Stomach (tissue), 9 donors: ENCODE measurements around the gene GIMAP7. TPM values are rescaled to one million over a fixed set of nuclear protein-coding genes. Genes with fewer than 3 reads are reported as not detected.
A peak's percentile ranks its signal among the peaks of the same experiment; 100 is the strongest.
"Not testable (repeated sequence)": the region's sequence is repeated elsewhere in the genome, so short reads cannot be mapped to it uniquely, and the experiment has no call there.

Experiments
- DNase-seq, 2 donors: peaks; one replicate each; pipeline versions ENCODE4 v3.0.0 to v3.0.0-alpha.2; 2013 to 2019
- H3K27ac ChIP-seq, 5 donors: fragments of 200-600 bp in 4 of 5; sonication (generic) in 4 of 5; one replicate each; pipeline ENCODE4 v1.5.1; 2013 to 2019; ENCODE audit warnings: mild to moderate bottlenecking in 1 of 5, moderate library complexity in 1 of 5
- H3K27me3 ChIP-seq, 3 donors: fragments of 200-600 bp; sonication (generic); one replicate each; pipeline ENCODE4 v1.5.1; 2017 to 2019; ENCODE audit warnings: mixed run types in 1 of 3
- H3K36me3 ChIP-seq, 4 donors: fragments of 200-600 bp; sonication (generic); 1 replicate in 3 of 4; 2 replicates in 1 of 4; pipeline ENCODE4 v1.5.1; 2016 to 2019
- H3K4me1 ChIP-seq, 4 donors: fragments of 200-600 bp; sonication (generic); one replicate each; pipeline ENCODE4 v1.5.1; 2016 to 2019
- H3K4me3 ChIP-seq, 4 donors: fragments of 200-600 bp; sonication (generic) in 3 of 4; one replicate each; pipeline ENCODE4 v1.5.1; 2016 to 2019; ENCODE audit warnings: mild to moderate bottlenecking in 1 of 4
- H3K9me3 ChIP-seq, 4 donors: fragments of 200-600 bp; sonication (generic); one replicate each; pipeline ENCODE4 v1.5.1; 2016 to 2019
- CTCF ChIP-seq, 7 experiments: fragments of 450-650 bp in 4 of 7; fragments of 200-600 bp in 3 of 7; sonication (generic) in 3 of 7; IDR thresholded peaks; one replicate each; pipeline ENCODE4 v1.5.1; 2016 to 2019; ENCODE audit warnings: antibody characterized with exemption in 7 of 7, control low read depth in 2 of 7, mild to moderate bottlenecking in 1 of 7
- EP300 ChIP-seq: sonication (generic); formaldehyde crosslinking; IDR thresholded peaks from one replicate; pipeline ENCODE4 v1.6.1; 2017; ENCODE audit warnings: antibody characterized with exemption
- POLR2A ChIP-seq, 4 donors: fragments of 450-650 bp; IDR thresholded peaks; one replicate each; pipeline ENCODE4 v1.6.1; 2016; ENCODE audit warnings: antibody characterized with exemption in 4 of 4, control low read depth in 2 of 4, mild to moderate bottlenecking in 1 of 4, moderate library complexity in 1 of 4
- POLR2AphosphoS5 ChIP-seq, 3 donors: sonication (generic); formaldehyde crosslinking; IDR thresholded peaks; one replicate each; pipeline ENCODE4 v1.6.1; 2016; ENCODE audit warnings: antibody characterized with exemption in 3 of 3
- WGBS, 5 donors: extraction: QIAGEN DNeasy Blood & Tissue Kit in 3 of 5; methylation state at CpG; one replicate each; pipeline versions ENCODE4 v1.1.5 to v1.1.7; 2013 to 2018; 5-methylcytosine and 5-hydroxymethylcytosine counted together
- intact Hi-C: fragments of 100-400 bp; cut with DNase I; formaldehyde crosslinking; loops from one replicate; pipeline ENCODE4 v1.15.1; 2023; ENCODE audit warnings: low total_unique reads
- polyA plus RNA-seq, 3 donors: library from polyadenylated mRNA; stranded (reverse); fragments of 200-250 nt; gene quantifications; one replicate each; pipeline ENCODE4 v1.2.3, GENCODE V29; 2013
- total RNA-seq, 5 donors: library from RNA; depleted of rRNA; stranded (reverse); fragments of >200 nt; gene quantifications; one replicate each; pipeline versions ENCODE4 v1.1.0 to v1.2.3, GENCODE V29; 2014 to 2016
- donor health status: healthy with polysubstance abuse.
- donor health status: Bipolar disorder and iron deficiency.
- donor health status: healthy.

Gene GIMAP7
- total and polyA plus RNA-seq, 8 donors: 1.2 to 15.9 (median 11.7) TPM; not detected in 1

DNA sequence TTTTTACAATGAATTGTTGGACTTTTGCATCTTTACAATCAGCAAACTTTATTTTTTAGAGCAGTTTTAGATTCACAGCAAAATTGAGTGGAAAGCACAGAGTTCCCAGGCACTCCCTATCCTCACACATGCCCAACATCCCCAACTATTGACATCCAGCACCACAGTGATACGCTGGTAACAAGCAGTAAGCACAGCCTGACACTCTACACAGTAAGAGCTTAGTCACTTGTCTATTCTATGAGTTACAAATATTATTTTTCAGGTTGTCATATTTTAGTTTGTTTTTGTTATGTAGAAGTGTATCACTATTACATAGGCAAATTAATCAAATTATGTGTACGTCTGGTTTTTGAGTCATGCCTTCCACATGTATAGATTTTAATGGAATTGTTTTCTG, 27.0 kb upstream of the GIMAP7 start:
- DNase-seq: no peak
- WGBS, 5 donors: 57 to 81% (median 80%) methylated on average over 2 of the region's 2 CpGs
- Histone ChIP-seq H3K27me3 (no peaks in the 10 kb centered on the region), H3K27ac (no peak overlapping the region), H3K4me3 (no peak overlapping the region), H3K36me3 (no peaks in the 10 kb centered on the region), H3K9me3 (peaks cover 0 to 5% (median 2%) of the 10 kb centered on the region in 4 donors), H3K4me1 (no peaks in the 10 kb centered on the region)
- intact Hi-C loops: no loop called here
- TF ChIP-seq POLR2AphosphoS5 (IDR thresholded peaks at IDR 0.05) (no peak), EP300 (no peak), CTCF (IDR thresholded peaks at IDR 0.05) (no peak), POLR2A (IDR thresholded peaks at IDR 0.05) (no peak)

GRCh38 chr7:150489782-150490181, 24.9 kb upstream of the GIMAP7 start:
- H3K4me3 ChIP-seq: no peak overlapping the region
- no peak for DNase-seq
- peaks cover 0 to 5% (median 2%) of the 10 kb centered on the region in 4 donors for H3K9me3 ChIP-seq
- no peaks in the 10 kb centered on the region for H3K4me1 ChIP-seq
- TF ChIP-seq POLR2A (IDR thresholded peaks at IDR 0.05) (no peak), POLR2AphosphoS5 (IDR thresholded peaks at IDR 0.05) (no peak), EP300 (no peak), CTCF (IDR thresholded peaks at IDR 0.05) (no peak)
- H3K36me3 ChIP-seq: no peaks in the 10 kb centered on the region
- intact Hi-C loops: no loop called here
- no peak overlapping the region for H3K27ac ChIP-seq
- WGBS, 5 donors: 89 to 95% (median 93%) methylated on average over 1 of the region's 1 CpG
- H3K27me3 ChIP-seq: no peaks in the 10 kb centered on the region

DNA sequence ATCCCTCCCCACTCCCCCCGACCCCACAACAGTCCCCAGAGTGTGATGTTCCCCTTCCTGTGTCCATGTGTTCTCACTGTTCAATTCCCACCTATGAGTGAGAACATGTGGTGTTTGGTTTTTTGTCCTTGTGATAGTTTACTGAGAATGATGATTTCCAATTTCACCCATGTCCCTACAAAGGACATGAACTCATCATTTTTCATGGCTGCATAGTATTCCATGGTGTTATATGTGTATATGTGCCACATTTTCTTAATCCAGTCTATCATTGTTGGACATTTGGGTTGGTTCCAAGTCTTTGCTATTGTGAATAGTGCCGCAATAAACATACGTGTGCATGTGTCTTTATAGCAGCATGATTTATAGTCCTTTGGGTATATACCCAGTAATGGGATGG, 21.2 kb upstream of the GIMAP7 start:
- intact Hi-C loops, H3K27me3 ChIP-seq, H3K9me3 ChIP-seq, H3K36me3 ChIP-seq, H3K27ac ChIP-seq, H3K4me1 ChIP-seq, DNase-seq, H3K4me3 ChIP-seq: not testable (repeated sequence)
- 20 to 79% (median 27%) methylated on average over 1 to 3 of the region's 3 CpGs for WGBS, 5 donors

DNA sequence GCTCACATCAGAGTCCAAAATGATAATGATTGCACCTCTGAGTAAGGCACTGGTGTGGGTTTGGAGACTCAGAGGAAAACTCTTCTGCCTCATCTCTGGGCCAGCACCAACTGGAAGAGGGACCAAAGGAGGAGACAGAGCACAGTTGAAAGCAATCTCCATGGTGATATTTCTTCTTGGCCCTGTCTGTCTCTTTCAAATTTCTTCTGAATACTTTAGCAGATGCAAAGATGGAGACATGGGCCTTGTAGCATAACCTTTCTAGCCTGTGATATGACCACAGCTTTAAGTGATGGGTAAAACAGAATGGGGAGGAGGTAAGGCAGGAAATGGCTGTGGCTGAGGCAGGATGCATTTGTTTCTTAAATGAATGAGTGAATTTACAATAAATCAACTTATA, 12.2 kb upstream of the GIMAP7 start:
- no peak overlapping the region for H3K4me3 ChIP-seq
- no peaks in the 10 kb centered on the region for H3K4me1 ChIP-seq
- TF ChIP-seq EP300 (no peak), POLR2A (IDR thresholded peaks at IDR 0.05) (no peak)
- no peaks in the 10 kb centered on the region for H3K36me3 ChIP-seq
- H3K9me3 ChIP-seq: no peaks in the 10 kb centered on the region
- H3K27ac ChIP-seq: peak overlapping the region in 1 of 5 donors; percentile 53
- H3K27me3 ChIP-seq: no peaks in the 10 kb centered on the region
- intact Hi-C loops: no loop called here
- DNase-seq: peak in 1 of 2 donors; percentile 42

DNA sequence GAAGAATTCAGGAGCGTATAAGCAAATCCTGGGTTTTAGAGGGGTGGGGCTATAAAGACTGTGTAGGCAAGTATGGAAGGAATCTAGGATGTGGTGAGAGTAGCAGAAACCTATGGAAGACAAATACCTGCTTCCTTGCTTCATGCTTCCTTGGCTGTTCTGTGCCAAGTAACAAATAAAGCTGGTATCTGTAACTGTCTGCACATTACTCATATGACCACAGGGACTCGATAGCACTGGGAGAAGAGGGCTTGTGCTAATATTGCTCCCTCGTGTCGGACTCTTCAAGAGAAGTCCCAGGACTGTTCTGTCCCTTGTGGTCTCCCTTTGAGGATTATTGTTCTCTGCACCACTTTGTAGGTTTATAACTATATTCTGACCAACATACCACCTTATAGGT, 11.5 kb upstream of the GIMAP7 start:
- H3K27ac ChIP-seq: peak overlapping the region in 1 of 5 donors; percentile 53
- no peaks in the 10 kb centered on the region for H3K4me1 ChIP-seq
- DNase-seq: no peak
- H3K4me3 ChIP-seq: no peak overlapping the region
- no peaks in the 10 kb centered on the region for H3K9me3 ChIP-seq
- intact Hi-C loops: no loop called here
- H3K27me3 ChIP-seq: no peaks in the 10 kb centered on the region
- WGBS, 5 donors: 73 to 81% (median 77%) methylated on average over 4 of the region's 4 CpGs
- no peak for TF ChIP-seq POLR2AphosphoS5 (IDR thresholded peaks at IDR 0.05)
- TF ChIP-seq CTCF (IDR thresholded peaks at IDR 0.05): no peak
- H3K36me3 ChIP-seq: no peaks in the 10 kb centered on the region
